Suprapubic skin (tissue), 4 donors: Measurements from ENCODE around the gene MBP.

Experiments used
- CTCF ChIP-seq, 2 donors: fragments of 200-600 bp in 1 of 2; fragments of 450-650 bp in 1 of 2; sonication (generic) in 1 of 2; IDR thresholded peaks; one replicate each; pipeline ENCODE4 v1.5.1; 2016 to 2019; ENCODE audit warnings: antibody characterized with exemption in 2 of 2, mild to moderate bottlenecking in 1 of 2, moderate library complexity in 1 of 2
- POLR2A ChIP-seq, 2 donors: fragments of 450-650 bp; IDR thresholded peaks; one replicate each; pipeline ENCODE4 v1.6.1; 2017; ENCODE audit warnings: antibody characterized with exemption in 2 of 2, mild to moderate bottlenecking in 2 of 2, moderate library complexity in 2 of 2
- POLR2AphosphoS5 ChIP-seq, 3 donors: sonication (generic); formaldehyde crosslinking; IDR thresholded peaks; one replicate each; pipeline ENCODE4 v1.6.1; 2017; ENCODE audit warnings: antibody characterized with exemption in 3 of 3

GRCh38 chr18:77116201-77117080 is 16.1 kb downstream of the MBP start:
- TF ChIP-seq CTCF (IDR thresholded peaks at IDR 0.05) (no peak), POLR2A (IDR thresholded peaks at IDR 0.05) (no peak), POLR2AphosphoS5 (IDR thresholded peaks at IDR 0.05) (no peak)
